Mesenchymal stem cell (in vitro differentiated cells and primary cell): Measurements from ENCODE around the gene UGT3A2.
"Not testable (repeated sequence)": the region's sequence is repeated elsewhere in the genome, so short reads cannot be mapped to it uniquely, and the experiment has no call there.

Experiments
- DNase-seq: peaks from one replicate; pipeline ENCODE4 v3.0.0-alpha.2; 2013
- H2AFZ ChIP-seq: one replicate; pipeline ENCODE4 v1.6.1; 2013; ENCODE audit warnings: low read depth, mild to moderate bottlenecking, control low read depth, inconsistent platforms, low read length, moderate library complexity
- H2AK5ac ChIP-seq: 2 replicates; pipeline ENCODE4 v1.6.1; 2013; ENCODE audit warnings: low read length, moderate library complexity, mild to moderate bottlenecking, inconsistent platforms; ENCODE audit not compliant: severe bottlenecking
- H2BK120ac ChIP-seq: one replicate; pipeline ENCODE4 v1.6.1; 2013; ENCODE audit warnings: low read depth, mild to moderate bottlenecking, inconsistent platforms, low read length, moderate library complexity
- H2BK12ac ChIP-seq, 2 experiments: one replicate each; pipeline ENCODE4 v1.6.1; 2013; ENCODE audit warnings: inconsistent platforms in 2 of 2, low read length in 2 of 2, mild to moderate bottlenecking in 2 of 2, moderate library complexity in 2 of 2, control low read depth in 1 of 2
- H2BK15ac ChIP-seq: one replicate; pipeline ENCODE4 v1.6.1; 2013; ENCODE audit warnings: mild to moderate bottlenecking, low read depth, inconsistent platforms; ENCODE audit not compliant: poor library complexity, severe bottlenecking
- H2BK5ac ChIP-seq: 2 replicates; pipeline ENCODE4 v1.6.1; 2013; ENCODE audit warnings: low read depth, mild to moderate bottlenecking, low read length, control low read depth, inconsistent platforms; ENCODE audit not compliant: poor library complexity, severe bottlenecking
- H3K14ac ChIP-seq, 2 experiments: one replicate each; pipeline ENCODE4 v1.6.1; 2013; ENCODE audit warnings: inconsistent platforms in 2 of 2, low read length in 2 of 2, control low read depth in 1 of 2, mild to moderate bottlenecking in 1 of 2, moderate library complexity in 1 of 2
- H3K18ac ChIP-seq, 2 experiments: one replicate each; pipeline ENCODE4 v1.6.1; 2013; ENCODE audit warnings: inconsistent platforms in 2 of 2, low read length in 2 of 2, control low read depth in 1 of 2, low read depth in 1 of 2, mild to moderate bottlenecking in 1 of 2
- H3K23ac ChIP-seq, 2 experiments: one replicate each; pipeline ENCODE4 v1.6.1; 2013; ENCODE audit warnings: inconsistent platforms in 2 of 2, low read length in 2 of 2, mild to moderate bottlenecking in 2 of 2, moderate library complexity in 2 of 2, control low read depth in 1 of 2
- H3K27ac ChIP-seq: 2 replicates; pipeline ENCODE4 v1.5.1; 2013; ENCODE audit warnings: mild to moderate bottlenecking, moderate library complexity, low read length, control low read depth, inconsistent platforms; ENCODE audit not compliant: poor library complexity, severe bottlenecking
- H3K27me3 ChIP-seq, 2 experiments: 2 replicates each; pipeline versions ENCODE4 v1.6.1 to v1.7.0; 2013; ENCODE audit warnings: low read length in 2 of 2, mild to moderate bottlenecking in 2 of 2, moderate library complexity in 2 of 2, control low read depth in 1 of 2, inconsistent platforms in 1 of 2; ENCODE audit not compliant: control insufficient read depth in 1 of 2, insufficient read depth in 1 of 2
- H3K36me3 ChIP-seq, 2 experiments: 2 replicates each; pipeline versions ENCODE4 v1.6.1 to v1.7.0; 2013; ENCODE audit warnings: low read length in 2 of 2, control low read depth in 1 of 2, inconsistent platforms in 1 of 2, low read depth in 1 of 2, mild to moderate bottlenecking in 1 of 2; ENCODE audit not compliant: insufficient read depth in 2 of 2, control insufficient read depth in 1 of 2
- H3K4ac ChIP-seq, 2 experiments: one replicate each; pipeline ENCODE4 v1.6.1; 2013; ENCODE audit warnings: inconsistent platforms in 2 of 2, low read length in 2 of 2, mild to moderate bottlenecking in 2 of 2, moderate library complexity in 2 of 2, control low read depth in 1 of 2, low read depth in 1 of 2
- H3K4me1 ChIP-seq: 2 replicates; pipeline ENCODE4 v1.6.1; 2013; ENCODE audit warnings: low read depth, low read length, control low read depth; ENCODE audit not compliant: control insufficient read depth, insufficient read depth
- H3K4me2 ChIP-seq: 2 replicates; pipeline ENCODE4 v1.6.1; 2013; ENCODE audit warnings: low read length, mild to moderate bottlenecking, inconsistent platforms; ENCODE audit not compliant: poor library complexity, severe bottlenecking
- H3K4me3 ChIP-seq, 2 experiments: 2 replicates each; pipeline versions ENCODE4 v1.5.1 to v1.7.0; 2013; ENCODE audit warnings: low read length in 2 of 2, mild to moderate bottlenecking in 2 of 2, control low read depth in 1 of 2, low read depth in 1 of 2; ENCODE audit not compliant: insufficient read depth in 1 of 2
- H3K79me1 ChIP-seq: replicated peaks from 2 replicates; pipeline ENCODE4 v1.6.1; 2013; ENCODE audit warnings: mild to moderate bottlenecking, control low read depth, low read length, inconsistent platforms; ENCODE audit not compliant: poor library complexity, severe bottlenecking
- H3K9ac ChIP-seq: 2 replicates; pipeline ENCODE4 v1.7.0; 2013; ENCODE audit warnings: mild to moderate bottlenecking, low read length, moderate library complexity
- H3K9me3 ChIP-seq: 2 replicates; pipeline ENCODE4 v1.7.0; 2013; ENCODE audit warnings: mild to moderate bottlenecking, low read length; ENCODE audit not compliant: control insufficient read depth
- H4K8ac ChIP-seq: one replicate; pipeline ENCODE4 v1.6.1; 2013; ENCODE audit warnings: inconsistent platforms, mild to moderate bottlenecking, low read length, moderate library complexity
- H4K91ac ChIP-seq: one replicate; pipeline ENCODE4 v1.6.1; 2013; ENCODE audit warnings: mild to moderate bottlenecking, low read length, inconsistent platforms
- WGBS: methylation state at CpG from one replicate; pipeline ENCODE4 v1.1.7; 2013; ENCODE audit warnings: mixed read lengths; 5-methylcytosine and 5-hydroxymethylcytosine counted together

The UGT3A2 gene

DNA sequence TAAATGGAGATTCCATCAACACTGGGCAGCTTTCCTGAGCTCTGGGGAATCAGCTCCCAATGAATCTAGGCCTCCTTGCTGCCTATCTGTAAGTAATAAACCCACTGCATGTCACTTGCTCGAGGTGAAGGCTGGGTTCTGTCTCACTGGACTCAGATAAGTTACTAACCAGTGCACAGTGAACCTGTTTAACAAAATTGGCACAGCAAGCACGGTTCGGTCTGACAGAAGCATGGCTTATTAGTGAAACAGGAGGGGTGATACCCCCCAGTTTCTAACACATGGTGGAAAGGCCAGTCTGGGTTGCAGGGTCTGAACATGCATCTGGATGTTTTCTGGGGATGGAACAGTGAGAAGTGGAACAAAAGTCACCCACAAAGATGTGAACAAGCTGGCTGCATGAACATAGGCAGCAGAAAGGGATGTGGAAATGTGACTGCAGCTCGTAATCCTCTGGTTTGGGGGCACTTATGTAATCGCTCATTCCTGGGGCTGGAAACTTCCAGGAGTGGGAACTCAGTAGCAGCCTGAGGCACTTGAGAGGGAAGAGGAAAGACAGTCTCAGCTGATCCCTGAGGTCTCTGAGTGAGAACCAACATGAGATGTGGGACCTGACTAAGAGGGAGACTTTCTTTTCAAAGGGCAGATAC, 37.7 kb downstream of the UGT3A2 start:
- Histone ChIP-seq H3K4me3 (no peak overlapping the region), H4K8ac (no peak overlapping the region), H3K79me1 (no peaks in the 10 kb centered on the region), H3K27me3 (no peaks in the 10 kb centered on the region), H2BK5ac (no peak overlapping the region), H4K91ac (no peak overlapping the region), H3K4ac (no peak overlapping the region), H3K14ac (no peak overlapping the region), H3K27ac (no peak overlapping the region), H3K18ac (no peak overlapping the region), H2BK12ac (no peak overlapping the region), H3K36me3 (no peaks in the 10 kb centered on the region), H2BK15ac (no peak overlapping the region), H3K23ac (no peak overlapping the region), H3K9ac (no peak overlapping the region), H3K9me3 (no peaks in the 10 kb centered on the region), H3K4me2 (no peak overlapping the region), H2BK120ac (no peak overlapping the region), H2AFZ (no peak overlapping the region), H2AK5ac (no peak overlapping the region), H3K4me1 (no peaks in the 10 kb centered on the region)
- 55% methylated on average over 5 of the region's 5 CpGs for WGBS
- no peak for DNase-seq

DNA sequence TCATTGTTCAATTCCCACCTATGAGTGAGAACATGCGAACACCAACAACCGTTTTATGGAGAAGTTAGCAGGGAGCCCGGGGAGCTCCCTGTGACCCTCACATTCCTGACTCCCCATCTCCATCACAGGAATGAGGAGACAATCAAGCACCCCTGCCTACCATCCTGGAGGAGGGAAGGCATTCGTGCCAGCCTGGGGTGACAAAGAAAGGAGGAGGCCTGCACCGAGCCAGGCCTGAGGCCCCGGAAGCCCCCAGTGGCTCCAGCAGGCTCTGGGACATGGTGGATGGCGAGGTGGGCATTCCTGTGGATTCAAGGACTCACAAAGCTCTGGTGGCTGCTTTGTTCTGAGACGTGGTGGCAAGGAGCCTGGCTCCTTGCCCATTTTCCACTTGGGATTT, 39.0 kb downstream of the UGT3A2 start:
- no peak overlapping the region for H2BK5ac ChIP-seq
- H2BK12ac ChIP-seq, result no peak overlapping the region
- H3K9me3 ChIP-seq, result no peaks in the 10 kb centered on the region
- H3K23ac ChIP-seq, result no peak overlapping the region
- H3K4ac ChIP-seq, result no peak overlapping the region
- no peaks in the 10 kb centered on the region for H3K79me1 ChIP-seq
- no peak overlapping the region for H2AK5ac ChIP-seq
- no peak overlapping the region for H3K18ac ChIP-seq
- no peaks in the 10 kb centered on the region for H3K4me1 ChIP-seq
- H4K91ac ChIP-seq, result no peak overlapping the region
- no peak overlapping the region for H3K4me2 ChIP-seq
- H3K4me3 ChIP-seq, result no peak overlapping the region
- H3K27ac ChIP-seq, result no peak overlapping the region
- H2BK15ac ChIP-seq, result no peak overlapping the region
- no peaks in the 10 kb centered on the region for H3K36me3 ChIP-seq
- WGBS, result 72% methylated on average over 7 of the region's 8 CpGs
- DNase-seq, result no peak
- no peak overlapping the region for H2BK120ac ChIP-seq
- H4K8ac ChIP-seq, result no peak overlapping the region
- H3K27me3 ChIP-seq, result no peaks in the 10 kb centered on the region
- no peak overlapping the region for H3K9ac ChIP-seq
- no peak overlapping the region for H2AFZ ChIP-seq
- no peak overlapping the region for H3K14ac ChIP-seq

DNA sequence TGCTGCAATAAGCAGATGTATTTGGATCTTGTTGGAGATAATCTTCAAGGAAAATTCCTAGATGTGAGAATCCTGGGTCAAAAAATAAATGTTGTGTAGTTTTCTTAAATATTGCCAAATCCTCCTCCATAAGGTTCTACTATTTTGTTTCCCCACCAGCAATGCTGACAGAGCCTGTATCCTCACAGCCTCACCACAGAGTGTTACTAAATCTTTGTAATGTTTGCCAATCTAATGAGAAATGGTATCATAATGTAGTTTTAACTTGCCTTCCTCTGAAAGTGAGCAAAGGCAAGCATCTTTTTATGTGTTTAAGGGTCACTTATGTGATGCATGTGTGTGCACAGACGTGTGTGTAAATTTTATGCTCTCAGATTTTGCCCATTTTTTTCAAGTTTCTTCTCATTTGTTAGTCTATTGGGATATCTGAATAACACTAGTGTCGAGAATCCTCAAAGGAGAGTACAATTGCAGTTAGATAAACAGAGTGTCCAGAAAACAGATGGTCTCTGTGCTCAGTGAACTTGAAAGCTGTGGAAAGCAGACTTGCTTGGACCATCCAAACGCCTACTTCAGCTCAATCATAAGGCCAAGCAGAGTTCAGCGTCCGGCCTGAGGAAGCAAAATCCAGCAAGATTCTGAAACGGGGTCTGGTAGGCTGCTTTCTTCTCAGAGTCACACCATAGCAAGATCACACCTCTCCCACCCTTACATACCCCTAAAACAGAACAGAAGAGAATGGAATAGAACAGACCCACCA, 39.8 kb downstream of the UGT3A2 start:
- H3K9ac ChIP-seq, result no peak overlapping the region
- no peak overlapping the region for H2BK15ac ChIP-seq
- H2BK12ac ChIP-seq, result no peak overlapping the region
- no peak overlapping the region for H3K18ac ChIP-seq
- no peak for DNase-seq
- H4K91ac ChIP-seq, result no peak overlapping the region
- no peak overlapping the region for H2BK120ac ChIP-seq
- no peak overlapping the region for H3K23ac ChIP-seq
- no peak overlapping the region for H2AK5ac ChIP-seq
- H2BK5ac ChIP-seq, result no peak overlapping the region
- H2AFZ ChIP-seq, result no peak overlapping the region
- no peaks in the 10 kb centered on the region for H3K4me1 ChIP-seq
- H3K36me3 ChIP-seq, result no peaks in the 10 kb centered on the region
- H4K8ac ChIP-seq, result no peak overlapping the region
- H3K14ac ChIP-seq, result no peak overlapping the region
- H3K4me2 ChIP-seq, result no peak overlapping the region
- no peaks in the 10 kb centered on the region for H3K79me1 ChIP-seq
- H3K4ac ChIP-seq, result no peak overlapping the region
- no peak overlapping the region for H3K27ac ChIP-seq
- no peak overlapping the region for H3K4me3 ChIP-seq
- no peaks in the 10 kb centered on the region for H3K27me3 ChIP-seq
- WGBS, result 56% methylated on average over 6 of the region's 6 CpGs
- H3K9me3 ChIP-seq, result no peaks in the 10 kb centered on the region

DNA sequence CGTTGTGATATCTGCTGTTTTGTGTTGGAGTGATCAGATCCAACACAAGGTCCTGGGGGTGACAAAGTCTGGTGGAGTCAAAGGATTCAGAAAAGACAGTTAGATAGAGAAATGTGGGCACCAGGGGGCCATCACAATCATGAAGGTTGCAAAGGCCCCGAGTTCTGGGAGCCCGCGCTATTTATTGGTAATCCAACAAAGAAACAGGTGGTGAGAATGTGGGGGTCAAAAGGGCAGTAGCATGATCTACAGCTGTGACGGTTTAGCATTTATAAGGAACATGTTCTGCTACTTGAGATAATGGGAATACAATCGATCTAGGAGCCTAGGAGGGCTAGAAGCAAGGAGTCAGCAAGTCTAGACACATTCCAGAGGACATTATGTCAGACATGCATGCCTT, 44.4 kb downstream of the UGT3A2 start:
- H2BK120ac ChIP-seq, H3K4ac ChIP-seq, H2BK5ac ChIP-seq, H3K4me3 ChIP-seq, H3K79me1 ChIP-seq, H3K14ac ChIP-seq, H2BK12ac ChIP-seq, H2BK15ac ChIP-seq, H3K18ac ChIP-seq, H3K27me3 ChIP-seq, H2AFZ ChIP-seq, H3K27ac ChIP-seq, H2AK5ac ChIP-seq, H3K4me1 ChIP-seq, H3K9ac ChIP-seq, H4K8ac ChIP-seq, H3K23ac ChIP-seq, H4K91ac ChIP-seq, H3K4me2 ChIP-seq, H3K36me3 ChIP-seq, H3K9me3 ChIP-seq, DNase-seq: not testable (repeated sequence)
- 80% methylated on average over 5 of the region's 6 CpGs for WGBS
